Brain pericyte (primary cell): ENCODE results near the gene PPP2R3C.
"Not testable (repeated sequence)": the region's sequence is repeated elsewhere in the genome, so short reads cannot be mapped to it uniquely, and the experiment has no call there.

Experiments
- DNase-seq: peaks from one replicate; pipeline ENCODE4 v3.0.0-alpha.2; 2012; ENCODE audit warnings: low read depth, low spot score

The PPP2R3C gene

DNA sequence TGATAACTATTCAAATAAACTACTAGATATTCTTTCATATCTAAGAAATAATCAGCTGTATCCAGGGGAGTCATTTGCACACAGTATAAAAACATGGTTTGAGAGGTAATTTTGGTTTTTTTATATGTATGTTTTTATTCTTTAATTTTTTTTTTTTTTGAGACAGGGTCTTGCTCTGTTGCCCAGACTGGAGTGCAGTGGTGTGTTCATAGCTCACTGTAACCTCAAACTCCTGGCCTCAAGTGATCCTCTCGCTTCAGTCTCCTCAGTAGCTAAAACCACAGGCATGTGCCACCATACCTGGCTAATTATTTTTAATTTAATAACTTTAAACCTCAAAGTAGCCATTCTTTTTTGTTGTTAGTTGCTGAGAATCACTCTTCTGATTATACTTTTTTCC, 2.3 kb upstream of the PPP2R3C start:
- DNase-seq: no peak

DNA sequence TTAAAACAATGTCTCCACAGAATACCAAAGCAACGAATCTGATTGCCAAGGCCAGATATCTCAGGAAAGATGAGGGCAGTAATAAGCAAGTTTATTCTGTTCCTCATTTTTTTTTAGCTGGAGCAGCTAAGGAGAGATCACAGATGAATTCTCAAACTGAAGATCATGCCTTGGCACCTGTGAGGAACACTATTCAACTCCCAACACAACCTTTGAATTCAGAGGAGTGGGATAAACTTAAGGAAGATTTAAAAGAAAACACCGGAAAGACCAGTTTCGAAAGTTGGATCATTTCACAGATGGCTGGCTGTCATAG, 1.6 kb upstream of the PPP2R3C start:
- no peak for DNase-seq

DNA sequence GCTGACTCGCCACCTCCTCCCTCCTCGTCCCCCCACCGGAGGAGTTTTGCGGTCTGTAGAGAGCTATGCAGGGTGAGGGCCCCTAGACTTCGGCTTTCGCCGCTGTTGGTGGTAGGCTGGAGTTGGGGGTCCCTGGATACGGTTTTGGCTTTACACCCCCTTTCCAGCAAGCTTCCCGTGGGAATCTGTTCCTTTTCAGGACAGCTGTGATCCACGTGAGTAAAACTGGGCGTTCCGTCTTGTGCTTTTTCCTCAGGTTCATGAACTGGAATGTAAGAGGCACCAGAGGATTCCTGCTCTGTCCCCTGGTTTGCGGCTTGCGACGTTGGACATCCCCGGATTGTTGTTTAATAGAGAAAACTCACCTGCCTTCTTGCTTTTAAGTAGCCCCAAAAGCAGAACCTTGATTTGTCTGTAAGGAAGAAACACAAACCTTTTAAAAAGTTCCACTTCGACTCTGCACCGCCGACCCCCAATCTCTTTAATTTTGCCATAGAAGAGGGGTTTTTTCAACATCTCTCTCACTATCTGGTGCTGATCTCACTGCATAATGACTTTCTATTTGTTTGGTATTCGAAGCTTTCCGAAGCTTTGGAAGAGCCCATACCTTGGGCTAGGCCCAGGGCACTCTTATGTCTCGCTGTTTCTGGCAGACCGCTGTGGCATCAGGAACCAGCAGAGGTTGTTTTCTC, 1.1 kb upstream of the PPP2R3C start:
- DNase-seq: peak; percentile 6

DNA sequence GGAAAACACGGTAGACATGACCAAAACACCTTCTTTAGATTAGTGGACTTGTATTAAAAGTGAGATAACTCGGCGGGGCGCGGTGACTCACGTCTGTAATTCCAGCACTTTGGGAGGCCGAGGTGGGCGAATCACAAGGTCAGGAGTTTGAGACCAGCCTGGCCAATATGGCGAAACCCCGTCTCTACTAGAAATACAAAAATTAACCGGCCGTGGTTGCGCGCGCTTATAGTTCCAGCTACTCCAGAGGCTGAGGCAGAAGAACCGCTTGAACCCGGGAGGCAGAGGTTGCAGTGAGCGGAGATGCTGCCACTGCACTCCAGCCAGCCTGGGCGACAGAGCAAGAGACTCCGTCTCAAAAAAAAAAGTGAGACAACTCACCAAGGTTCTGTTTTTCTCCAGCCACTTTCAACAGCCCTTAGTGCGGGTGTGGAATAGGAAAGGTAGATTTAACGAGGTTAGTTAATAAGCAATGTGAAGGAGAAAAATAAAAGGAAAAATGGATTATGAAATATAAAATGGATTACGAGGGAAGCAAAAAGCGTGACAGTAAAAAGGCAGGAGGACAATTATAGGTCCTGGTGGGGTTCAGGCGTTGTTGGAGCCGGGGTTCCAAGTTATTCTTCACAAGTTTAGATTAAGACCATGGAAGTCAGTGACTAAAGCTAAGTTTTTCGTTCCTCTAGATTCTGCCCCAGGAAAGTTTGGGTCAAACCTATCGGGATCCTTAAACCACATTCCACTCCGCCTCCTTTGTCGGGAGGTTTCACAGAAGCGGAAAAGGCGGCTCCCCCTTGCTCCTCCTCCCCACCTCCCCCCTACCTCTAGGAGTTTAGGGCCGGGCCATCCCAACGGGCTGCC, 534 bp downstream of the PPP2R3C start:
- no peak for DNase-seq

DNA sequence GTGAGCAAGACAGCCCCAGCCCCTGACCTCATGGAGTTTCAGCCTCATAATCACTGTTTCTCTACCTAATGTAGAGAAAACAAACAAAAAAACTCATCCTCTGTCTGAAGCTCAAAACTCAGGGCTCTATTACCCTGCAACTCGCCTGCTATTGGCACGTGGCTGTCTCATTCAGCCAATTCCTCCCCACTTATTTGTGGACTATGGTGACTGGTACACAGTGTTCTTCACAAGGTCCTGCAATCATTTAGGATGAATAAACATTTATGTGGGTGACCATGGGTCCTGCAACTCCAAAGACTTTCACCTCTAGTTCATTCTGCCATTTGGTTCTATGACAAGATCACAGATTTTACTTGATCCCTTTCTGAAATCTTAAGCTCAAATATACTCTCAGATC, 4.7 kb downstream of the PPP2R3C start:
- DNase-seq: no peak

DNA sequence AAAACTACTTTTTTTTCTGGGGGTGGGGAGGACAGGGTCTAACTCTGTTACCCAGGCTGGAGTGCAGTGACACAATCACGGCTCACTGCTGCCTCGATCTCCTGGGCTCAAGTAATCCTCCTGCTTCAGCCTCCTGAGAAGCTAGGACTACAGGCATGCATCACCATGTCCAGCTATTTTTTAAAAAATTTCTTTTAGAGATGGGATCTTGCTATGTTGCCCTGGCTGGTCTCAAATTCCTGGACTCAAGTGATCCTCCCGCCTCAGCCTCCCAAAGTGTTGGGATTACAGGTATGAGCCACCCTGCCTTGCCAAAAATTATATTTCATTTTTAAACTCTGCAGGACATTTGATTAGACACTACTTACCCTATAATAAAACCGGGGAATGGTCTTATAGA, 5.5 kb downstream of the PPP2R3C start:
- DNase-seq: no peak

DNA sequence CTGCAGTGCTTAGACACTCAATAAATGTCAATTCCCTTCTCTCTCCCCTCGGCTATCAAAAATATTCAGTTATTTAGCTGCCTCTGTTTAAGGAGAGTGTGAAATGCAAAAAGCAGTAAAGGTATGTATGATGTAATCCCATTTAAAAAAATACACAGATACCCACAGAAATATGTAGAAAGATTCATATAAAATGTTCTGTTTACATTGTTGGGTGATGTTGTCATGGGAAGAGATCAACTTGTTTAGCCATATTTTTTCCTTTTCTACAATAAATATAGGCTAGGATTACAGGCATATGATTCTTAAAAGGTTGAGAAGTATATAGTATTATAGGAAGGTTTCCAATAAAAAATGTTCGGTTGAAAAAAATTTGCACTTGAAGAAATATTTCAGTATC, 7.8 kb downstream of the PPP2R3C start:
- no peak for DNase-seq

DNA sequence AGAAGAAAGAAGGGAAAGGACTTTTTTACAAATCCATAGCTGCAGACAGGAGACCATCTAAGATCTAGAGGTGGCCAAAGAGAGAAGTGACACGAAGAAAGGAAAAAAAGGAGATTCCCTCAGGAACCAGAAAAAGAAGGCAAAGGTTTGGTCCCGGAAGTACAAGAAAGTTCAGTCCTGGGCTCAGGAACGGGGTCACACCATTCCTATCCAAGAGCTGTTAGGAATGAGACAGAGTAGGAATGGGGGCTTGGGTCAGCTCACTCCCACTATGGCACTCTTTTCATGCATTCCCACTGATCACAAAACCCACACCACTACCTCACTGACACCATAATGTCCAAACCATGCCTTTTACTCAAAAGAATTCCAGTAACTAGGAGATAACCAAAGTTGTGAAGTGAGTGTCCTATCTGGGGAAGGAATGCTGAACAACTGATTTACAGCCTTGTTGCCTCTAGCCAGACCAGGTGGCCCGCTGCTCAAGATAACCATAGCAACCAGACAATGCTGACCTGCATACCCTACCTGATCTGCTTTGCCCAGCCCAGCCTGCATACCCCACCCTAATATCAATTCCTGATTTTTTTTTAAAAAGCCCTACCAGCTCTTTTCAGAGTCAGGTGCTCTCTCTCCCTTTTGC, 8.4 kb downstream of the PPP2R3C start:
- no peak for DNase-seq

DNA sequence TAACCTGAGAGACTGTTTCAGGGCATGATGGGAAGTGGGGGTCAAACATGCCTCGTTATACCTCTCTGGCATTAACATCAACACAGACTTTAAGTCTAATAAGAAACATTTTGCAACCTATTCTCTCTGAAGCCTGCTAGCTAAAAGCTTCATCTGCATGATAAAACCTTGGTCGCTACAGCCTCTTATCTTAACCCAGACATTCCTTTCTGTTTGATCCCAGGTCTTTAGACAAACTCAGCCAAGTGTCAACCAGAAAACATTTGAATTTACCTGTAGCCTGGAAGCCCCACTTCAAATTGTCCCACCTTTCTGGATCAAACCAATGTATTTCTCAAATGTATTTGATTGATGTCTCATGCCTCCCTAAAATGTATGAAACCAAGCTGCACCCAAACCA, 9.1 kb downstream of the PPP2R3C start:
- no peak for DNase-seq

DNA sequence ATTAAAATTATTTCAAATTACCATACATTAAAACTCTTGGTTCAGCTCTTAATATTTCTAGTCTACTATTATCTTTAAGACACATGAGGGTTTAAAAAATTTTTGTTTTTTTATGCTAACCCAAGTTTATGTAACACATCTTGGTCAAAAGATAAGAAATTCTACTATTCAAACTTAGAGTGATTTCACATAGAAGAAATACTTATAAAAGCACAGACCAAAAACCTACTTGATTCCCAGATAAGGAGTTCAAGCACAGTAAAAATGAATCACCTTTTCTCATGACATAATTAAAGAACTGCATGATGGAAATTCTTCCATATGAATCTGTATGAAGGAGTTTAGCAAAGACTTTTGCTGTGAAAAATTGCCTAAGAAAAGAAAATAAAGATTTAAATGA, 13.9 kb downstream of the PPP2R3C start:
- DNase-seq: no peak

DNA sequence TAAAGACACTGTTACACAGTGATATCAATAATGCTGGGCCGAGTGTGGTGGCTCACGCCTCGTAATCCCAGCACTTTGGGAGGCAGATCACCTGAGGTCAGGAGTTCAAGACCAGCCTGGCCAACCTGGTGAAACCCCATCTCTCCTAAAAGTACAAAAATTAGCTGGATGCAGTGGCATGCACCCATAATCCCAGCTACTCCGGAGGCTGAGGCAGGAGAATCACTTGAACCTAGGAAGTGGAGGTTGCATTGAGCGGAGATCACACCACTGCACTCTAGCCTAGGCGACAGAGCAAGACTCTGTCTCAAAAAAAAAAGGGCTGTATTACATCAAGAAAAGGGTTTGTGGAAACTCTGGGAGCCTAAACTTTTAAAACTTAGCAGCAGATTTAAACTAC, 27.1 kb downstream of the PPP2R3C start:
- not testable (repeated sequence) for DNase-seq

DNA sequence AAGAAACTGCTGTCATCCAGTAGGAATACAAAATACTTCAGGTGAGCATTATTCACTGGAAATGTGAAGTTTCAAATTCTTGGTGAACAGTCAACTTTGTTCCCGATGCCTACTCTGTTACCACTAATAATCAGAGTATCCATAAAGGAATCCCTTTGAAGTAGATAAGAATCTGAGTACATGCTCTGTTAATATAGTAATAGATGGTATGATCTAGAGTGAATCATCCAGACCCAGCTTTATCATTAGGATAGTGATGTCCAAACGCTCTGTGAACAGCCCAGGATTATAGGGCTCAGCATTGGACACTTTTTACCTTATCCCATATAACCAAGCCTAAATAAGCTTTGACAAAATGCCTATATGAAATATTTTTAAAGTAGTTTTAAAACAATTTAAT, 33.3 kb downstream of the PPP2R3C start:
- DNase-seq: no peak

DNA sequence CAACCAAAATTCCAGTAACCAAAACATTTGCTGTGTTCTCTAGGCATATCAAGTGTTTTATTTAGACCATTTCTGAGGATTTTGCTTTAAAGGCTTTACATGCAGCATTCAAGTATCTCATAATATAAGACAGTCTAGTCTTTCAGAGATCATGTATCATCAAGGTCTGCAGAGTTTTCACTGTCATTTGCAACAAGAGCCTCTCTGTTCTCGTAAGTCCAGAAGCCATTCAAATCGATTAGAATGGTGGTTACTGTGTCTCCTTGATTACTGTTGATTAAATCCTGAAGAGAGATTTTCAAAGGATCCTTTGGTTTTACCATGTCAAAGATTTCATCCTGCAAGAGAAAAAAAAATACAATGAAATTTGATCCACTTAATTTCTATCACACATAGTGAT, 36.3 kb downstream of the PPP2R3C start:
- DNase-seq: no peak

DNA sequence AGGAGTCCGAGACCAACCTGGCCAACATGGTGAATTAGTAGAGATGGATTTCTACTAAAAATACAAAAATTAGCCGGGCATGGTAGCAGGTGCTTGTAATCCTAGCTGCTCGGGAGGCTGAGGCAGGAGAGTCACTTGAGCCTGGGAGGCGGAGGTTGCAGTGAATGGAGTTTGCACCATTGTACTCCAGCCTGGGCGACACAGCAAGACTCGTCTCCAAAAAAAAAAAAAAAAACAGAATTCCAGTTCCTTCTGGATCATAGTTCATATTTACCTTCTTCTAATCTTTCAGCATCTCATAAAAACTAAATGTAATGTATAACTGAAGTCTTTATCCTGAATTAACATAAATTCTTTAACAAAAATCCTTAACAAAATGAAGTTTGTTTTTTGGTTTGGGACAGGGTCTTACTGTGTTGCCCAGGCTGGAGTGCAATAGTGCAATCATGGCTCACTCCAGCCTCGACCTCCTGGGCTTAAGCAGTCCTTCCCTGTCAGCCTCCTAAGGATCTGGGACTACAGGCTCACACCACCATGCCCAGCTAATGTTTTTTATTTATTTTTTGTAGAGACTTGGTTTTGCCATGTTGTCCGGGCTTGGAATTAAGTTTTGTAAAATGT, 38.1 kb downstream of the PPP2R3C start:
- DNase-seq: no peak

DNA sequence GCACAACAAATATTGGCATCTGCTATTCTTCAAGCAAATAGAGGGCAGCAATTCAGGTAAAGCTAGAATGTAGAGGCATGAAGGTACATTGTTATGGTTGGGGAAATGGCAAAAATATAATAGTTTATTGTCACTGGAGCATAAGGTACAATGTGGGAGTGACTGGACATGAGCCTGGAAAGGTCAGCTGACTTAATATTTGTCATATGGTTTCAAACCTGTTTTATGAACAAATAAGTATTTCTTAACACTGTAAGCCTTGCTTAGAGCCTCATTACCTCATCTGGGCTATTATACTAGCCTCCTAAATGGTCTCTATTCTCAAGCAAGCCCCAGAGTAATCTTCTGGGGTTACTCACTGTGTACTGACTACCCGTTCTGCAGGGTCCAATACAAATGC, 42.0 kb downstream of the PPP2R3C start:
- no peak for DNase-seq

DNA sequence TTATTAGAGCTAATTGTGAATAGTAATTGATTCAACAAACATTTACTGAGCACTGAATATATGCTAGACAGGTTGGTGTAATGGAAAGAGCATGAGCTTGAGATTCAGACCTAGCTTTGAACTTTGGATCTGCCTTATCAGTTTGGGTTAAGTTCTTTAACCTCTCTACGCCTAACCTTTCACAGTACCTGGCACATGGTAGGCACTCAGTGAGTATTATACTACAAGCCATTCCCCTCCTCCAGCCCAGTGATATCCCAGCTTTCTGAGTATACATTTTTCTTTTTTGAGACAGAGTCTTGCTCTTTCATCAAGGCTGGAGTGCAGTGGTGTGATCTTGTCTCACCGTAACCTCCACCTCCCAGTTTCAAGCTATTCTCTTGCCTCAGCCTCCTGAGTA, 43.7 kb downstream of the PPP2R3C start:
- DNase-seq: no peak

DNA sequence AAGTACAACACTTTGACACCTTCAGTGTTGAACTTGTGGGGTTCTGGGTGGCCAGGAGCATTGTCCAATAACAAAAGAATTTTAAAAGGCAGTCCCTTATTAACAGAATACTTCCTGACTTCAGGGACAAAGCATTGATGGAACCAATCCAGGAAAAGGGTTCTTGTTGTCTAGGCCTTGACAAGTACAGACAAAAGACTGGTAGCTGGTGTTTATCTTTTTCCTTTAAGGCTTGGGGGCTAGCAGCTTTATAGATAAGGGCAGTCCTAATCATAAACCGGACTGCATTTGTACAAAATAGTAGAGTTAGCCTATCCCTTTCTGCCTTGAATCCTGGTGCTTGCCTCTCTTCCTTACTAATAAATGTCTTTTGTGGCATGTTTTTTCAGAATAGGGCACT, 48.3 kb downstream of the PPP2R3C start:
- DNase-seq: no peak

DNA sequence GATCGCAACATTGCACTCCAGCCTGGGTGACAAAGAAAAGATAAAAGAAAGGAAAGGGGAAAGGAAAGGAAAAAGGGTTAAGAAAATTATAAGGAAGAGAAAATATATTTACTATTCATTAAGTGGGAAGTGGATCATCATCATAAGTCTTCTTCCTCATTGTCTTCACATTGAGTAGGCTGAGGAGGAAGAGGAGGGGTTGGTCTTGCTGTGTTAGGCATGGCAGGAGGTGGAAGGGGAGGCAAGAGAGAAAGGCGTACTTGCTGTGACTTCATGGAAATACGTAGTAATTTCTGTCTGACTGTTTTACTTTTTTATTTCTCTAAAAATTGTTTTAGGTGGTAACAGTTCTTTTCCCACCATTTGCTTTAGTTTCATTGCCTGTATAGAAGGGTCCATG, 49.6 kb downstream of the PPP2R3C start:
- no peak for DNase-seq

DNA sequence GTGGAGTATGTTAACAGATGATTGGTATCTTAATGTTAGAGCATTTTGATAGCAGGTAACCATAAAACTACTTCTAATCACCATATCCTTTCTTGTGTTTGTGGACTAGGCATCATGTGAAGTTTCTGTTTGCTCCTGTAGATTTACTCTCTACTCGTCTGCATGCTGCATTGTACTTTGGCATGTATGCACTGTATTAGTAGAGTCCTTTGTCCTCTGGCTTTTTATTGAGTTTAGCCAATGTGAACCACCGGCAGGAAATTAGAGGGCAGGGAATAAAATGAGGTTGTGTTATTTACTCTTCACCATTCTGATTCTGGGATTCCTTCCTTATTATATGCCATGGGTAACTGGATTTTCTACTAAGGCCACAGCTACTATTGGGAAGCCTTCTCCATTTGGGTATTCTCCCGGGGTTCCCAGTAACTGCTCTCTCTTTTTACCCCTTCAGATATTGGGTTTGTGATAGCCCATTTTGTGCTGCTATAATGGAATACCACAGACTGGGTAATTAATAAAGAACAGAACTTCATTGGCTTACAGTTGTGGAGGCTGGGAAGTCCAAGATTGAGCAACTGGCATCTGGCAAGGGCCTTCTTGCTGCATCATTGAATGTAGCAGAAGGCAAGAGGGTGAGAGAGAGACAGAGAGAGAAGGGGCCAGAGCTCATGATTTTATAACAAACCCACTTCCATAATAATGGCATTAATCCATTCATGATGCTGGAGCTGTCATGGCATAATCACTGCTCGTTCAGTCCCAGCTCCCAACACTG, 53.4 kb downstream of the PPP2R3C start:
- DNase-seq: no peak

DNA sequence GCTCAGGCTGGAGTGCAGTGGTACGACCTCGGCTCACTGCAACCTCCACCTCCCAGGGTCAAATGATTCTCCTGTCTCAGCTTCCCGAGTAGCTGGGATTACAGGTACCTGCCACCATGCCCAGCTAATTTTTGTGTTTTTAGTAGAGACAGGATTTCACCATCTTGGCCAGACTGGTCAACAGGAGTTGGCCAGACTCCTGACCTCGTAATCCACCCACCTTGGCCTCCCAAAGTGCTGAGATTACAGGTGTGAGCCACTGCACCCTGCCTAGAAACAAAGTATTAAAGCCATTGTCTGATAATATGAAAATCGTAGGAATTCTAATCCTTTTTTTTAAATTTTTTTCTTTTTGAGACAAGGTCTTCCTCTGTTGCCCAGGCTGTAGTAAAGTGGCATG, 56.1 kb downstream of the PPP2R3C start:
- not testable (repeated sequence) for DNase-seq

DNA sequence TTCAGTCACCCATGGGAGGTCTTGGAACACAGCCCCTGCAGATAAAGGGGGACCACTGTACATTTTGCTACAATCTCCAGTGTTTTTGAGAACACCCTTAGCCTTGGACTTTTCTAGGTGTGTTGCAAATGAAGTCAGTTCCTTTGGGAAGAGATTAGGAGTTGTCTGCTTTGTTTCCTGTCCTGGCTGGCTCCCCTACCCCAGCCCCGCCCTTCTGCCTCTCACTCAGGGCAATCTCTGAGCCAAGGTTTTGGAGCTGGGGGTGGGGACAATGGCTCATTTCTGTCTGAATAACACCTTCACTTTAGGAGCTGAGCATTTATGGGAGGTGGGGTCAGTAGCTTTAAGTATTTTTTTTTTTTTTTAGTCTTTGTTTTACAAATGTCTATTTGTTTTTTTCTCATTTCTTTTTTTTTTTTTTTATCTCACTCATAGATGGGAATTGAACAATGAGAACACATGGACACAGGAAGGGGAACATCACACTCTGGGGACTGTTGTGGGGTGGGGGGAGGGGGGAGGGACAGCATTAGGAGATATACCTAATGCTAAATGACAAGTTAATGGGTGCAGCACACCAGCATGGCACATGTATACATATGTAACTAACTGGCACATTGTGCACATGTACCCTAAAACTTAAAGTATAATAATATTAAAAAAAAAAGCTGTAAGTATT, 60.5 kb downstream of the PPP2R3C start:
- DNase-seq: not testable (repeated sequence)
